A172 (cell line): ENCODE data around the gene GBP3. TPM values are rescaled to one million over a fixed set of nuclear protein-coding genes. Genes with fewer than 3 reads are reported as not detected.
"Not testable (repeated sequence)": the region's sequence is repeated elsewhere in the genome, so short reads cannot be mapped to it uniquely, and the experiment has no call there.

Experiments
- DNase-seq: peaks from one replicate; pipeline ENCODE4 v3.0.0-alpha.2; 2015; ENCODE audit warnings: low spot score
- total RNA-seq: library from RNA; depleted of rRNA; stranded (reverse); fragments of >200 nt; shearing (Covaris generic); gene quantifications from 2 replicates; pipeline ENCODE4 v1.2.3, GENCODE V29; 2014

GBP3 gene
- total RNA-seq, 1 experiment from 2014 or later: 4.8 TPM

- DNase-seq: peak; percentile 9
Measured at GRCh38 chr1:89041119-89041641, 18.5 kb upstream of the GBP3 start.

- DNase-seq: no peak
Measured at GRCh38 chr1:89040315-89040626, 17.6 kb upstream of the GBP3 start.

- DNase-seq: no peak
Measured at GRCh38 chr1:89037186-89037585, 14.5 kb upstream of the GBP3 start.

- no peak for DNase-seq
Measured at GRCh38 chr1:89035080-89035479, 12.4 kb upstream of the GBP3 start.

GRCh38 chr1:89034004-89034403 lies 11.3 kb upstream of the GBP3 start:
- DNase-seq: not testable (repeated sequence)

GRCh38 chr1:89029051-89029450 lies 6.4 kb upstream of the GBP3 start:
- DNase-seq: not testable (repeated sequence)

GRCh38 chr1:89025928-89026327 lies 3.3 kb upstream of the GBP3 start:
- DNase-seq: no peak

GRCh38 chr1:89023026-89023425 lies 360 bp upstream of the GBP3 start:
- DNase-seq: no peak

GRCh38 chr1:89018318-89018717 lies 4.3 kb downstream of the GBP3 start:
- not testable (repeated sequence) for DNase-seq

GRCh38 chr1:89008511-89008910 lies 14.2 kb downstream of the GBP3 start:
- no peak for DNase-seq

- DNase-seq: no peak
Measured at GRCh38 chr1:89005286-89006151, 17.1 kb downstream of the GBP3 start.

- DNase-seq: not testable (repeated sequence)
Measured at GRCh38 chr1:89002176-89002575, 20.5 kb downstream of the GBP3 start.

- DNase-seq: no peak
Measured at GRCh38 chr1:89001510-89001909, 21.2 kb downstream of the GBP3 start.

GRCh38 chr1:88998716-88999115 lies 23.9 kb downstream of the GBP3 start:
- DNase-seq: peak; percentile 57

GRCh38 chr1:88990426-88990825 lies 32.2 kb downstream of the GBP3 start:
- no peak for DNase-seq

- no peak for DNase-seq
Measured at GRCh38 chr1:88985692-88986091, 37.0 kb downstream of the GBP3 start.

GRCh38 chr1:88985032-88985431 lies 37.6 kb downstream of the GBP3 start:
- DNase-seq: peak; percentile 10

- no peak for DNase-seq
Measured at GRCh38 chr1:88984569-88984968, 38.1 kb downstream of the GBP3 start.

GRCh38 chr1:88983791-88984559 lies 38.7 kb downstream of the GBP3 start:
- peak; percentile 29 for DNase-seq

- DNase-seq: no peak
Measured at GRCh38 chr1:88982055-88982454, 40.6 kb downstream of the GBP3 start.

- not testable (repeated sequence) for DNase-seq
Measured at GRCh38 chr1:88981506-88981905, 41.2 kb downstream of the GBP3 start.

GRCh38 chr1:88980870-88981269 lies 41.8 kb downstream of the GBP3 start:
- no peak for DNase-seq

- no peak for DNase-seq
Measured at GRCh38 chr1:88979749-88980116, 42.9 kb downstream of the GBP3 start.
